Uterus (tissue), 4 donors: ENCODE measurements around the gene EPHA4. TPM values are rescaled to one million over a fixed set of nuclear protein-coding genes. Genes with fewer than 3 reads are reported as not detected.

Experiments used
- DNase-seq, 2 donors: peaks; one replicate each; pipeline ENCODE4 v3.0.0-alpha.2; 2019 to 2020
- H3K27ac ChIP-seq, 2 donors: fragments of 200-600 bp; sonication (generic); 1 replicate in 1 of 2; 2 replicates in 1 of 2; pipeline ENCODE4 v1.5.1; 2016 to 2018
- H3K27me3 ChIP-seq, 2 donors: fragments of 200-600 bp; sonication (generic); one replicate each; pipeline ENCODE4 v1.5.1; 2018 to 2019; ENCODE audit warnings: control low read depth in 1 of 2
- H3K36me3 ChIP-seq, 2 donors: fragments of 200-600 bp; sonication (generic); one replicate each; pipeline ENCODE4 v1.5.1; 2019; ENCODE audit warnings: control low read depth in 1 of 2
- H3K4me1 ChIP-seq, 2 donors: fragments of 200-600 bp; sonication (generic); one replicate each; pipeline ENCODE4 v1.5.1; 2018 to 2019; ENCODE audit warnings: control low read depth in 1 of 2
- H3K4me3 ChIP-seq, 2 donors: fragments of 200-600 bp; sonication (generic); 1 replicate in 1 of 2; 2 replicates in 1 of 2; pipeline ENCODE4 v1.5.1; 2018 to 2019; ENCODE audit warnings: mild to moderate bottlenecking in 1 of 2
- H3K9me3 ChIP-seq, 2 donors: fragments of 200-600 bp; sonication (generic); one replicate each; pipeline ENCODE4 v1.5.1; 2019; ENCODE audit warnings: control low read depth in 1 of 2
- POLR2A ChIP-seq, 2 donors: fragments of 450-650 bp; IDR thresholded peaks; one replicate each; pipeline ENCODE4 v1.6.1; 2016; ENCODE audit warnings: antibody characterized with exemption in 2 of 2, mild to moderate bottlenecking in 1 of 2, moderate library complexity in 1 of 2
- intact Hi-C: fragments of 100-400 bp; cut with DNase I; formaldehyde crosslinking; loops from one replicate; pipeline ENCODE4 v1.15.1; 2023; ENCODE audit warnings: low total_unique reads
- total RNA-seq, 4 donors: library from RNA; depleted of rRNA in 3 of 4; stranded (reverse); fragments of >200 nt in 3 of 4; gene quantifications; one replicate each; pipeline versions ENCODE4 v1.1.0 to v1.2.4, GENCODE V29; 2014 to 2023
- TF ChIP-seq, protein P1 (sequence below), 4 experiments: fragments of 200-600 bp in 2 of 4; fragments of 450-650 bp in 2 of 4; sonication (generic) in 2 of 4; IDR thresholded peaks; one replicate each; pipeline ENCODE4 v1.5.1; 2016 to 2019; ENCODE audit warnings: antibody characterized with exemption in 4 of 4, mild to moderate bottlenecking in 2 of 4, moderate library complexity in 1 of 4
- donor health status: DM: yes; HTN: yes; CAD: no.

EPHA4 gene
- total RNA-seq, 4 donors from 2014 or later, result 45.6 to 84.7 (median 66.8) TPM

DNA sequence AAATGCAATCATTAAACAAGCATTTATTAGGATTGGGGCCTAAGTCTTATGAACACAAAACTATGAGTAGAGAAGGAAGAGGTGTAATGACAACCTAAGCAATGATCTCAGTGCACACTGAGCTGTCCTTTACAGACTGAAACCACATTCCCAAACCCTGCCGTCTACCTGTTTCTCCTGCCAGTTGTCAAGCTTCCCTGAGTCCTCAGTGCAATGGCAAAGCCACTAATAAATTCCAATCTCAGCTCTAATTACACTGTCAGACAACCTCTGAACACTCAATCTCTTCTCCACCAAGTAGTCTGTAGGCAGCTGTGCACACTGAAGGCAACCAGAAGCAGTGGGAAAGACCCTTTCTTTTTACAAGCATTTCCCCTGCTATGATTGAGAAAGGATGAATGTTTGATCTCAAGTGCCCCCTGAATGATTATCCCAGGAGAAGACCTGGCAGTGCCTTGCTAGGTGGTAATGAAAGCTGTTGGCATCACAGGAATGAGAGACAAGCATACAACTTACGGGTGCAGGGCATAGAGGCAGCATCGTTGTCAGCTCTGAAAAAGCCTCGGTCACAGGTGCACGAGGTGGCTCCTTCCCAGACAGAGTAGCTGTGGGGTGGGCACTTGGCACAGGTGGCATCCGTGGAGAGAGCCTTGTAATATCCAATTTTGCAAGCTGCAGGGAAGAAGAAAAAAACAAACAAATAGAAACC, 71.4 kb downstream of the EPHA4 start:
- no peaks in the 10 kb centered on the region for H3K27me3 ChIP-seq
- H3K27ac ChIP-seq, result no peak overlapping the region
- H3K4me1 ChIP-seq, result no peaks in the 10 kb centered on the region
- intact Hi-C loops, result no loop called here
- H3K36me3 ChIP-seq, result no peaks in the 10 kb centered on the region
- TF ChIP-seq, protein P1, sequence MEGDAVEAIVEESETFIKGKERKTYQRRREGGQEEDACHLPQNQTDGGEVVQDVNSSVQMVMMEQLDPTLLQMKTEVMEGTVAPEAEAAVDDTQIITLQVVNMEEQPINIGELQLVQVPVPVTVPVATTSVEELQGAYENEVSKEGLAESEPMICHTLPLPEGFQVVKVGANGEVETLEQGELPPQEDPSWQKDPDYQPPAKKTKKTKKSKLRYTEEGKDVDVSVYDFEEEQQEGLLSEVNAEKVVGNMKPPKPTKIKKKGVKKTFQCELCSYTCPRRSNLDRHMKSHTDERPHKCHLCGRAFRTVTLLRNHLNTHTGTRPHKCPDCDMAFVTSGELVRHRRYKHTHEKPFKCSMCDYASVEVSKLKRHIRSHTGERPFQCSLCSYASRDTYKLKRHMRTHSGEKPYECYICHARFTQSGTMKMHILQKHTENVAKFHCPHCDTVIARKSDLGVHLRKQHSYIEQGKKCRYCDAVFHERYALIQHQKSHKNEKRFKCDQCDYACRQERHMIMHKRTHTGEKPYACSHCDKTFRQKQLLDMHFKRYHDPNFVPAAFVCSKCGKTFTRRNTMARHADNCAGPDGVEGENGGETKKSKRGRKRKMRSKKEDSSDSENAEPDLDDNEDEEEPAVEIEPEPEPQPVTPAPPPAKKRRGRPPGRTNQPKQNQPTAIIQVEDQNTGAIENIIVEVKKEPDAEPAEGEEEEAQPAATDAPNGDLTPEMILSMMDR (IDR thresholded peaks at IDR 0.05), result no peak
- TF ChIP-seq POLR2A (IDR thresholded peaks at IDR 0.05), result no peak
- H3K9me3 ChIP-seq, result no peaks in the 10 kb centered on the region
- no peak overlapping the region for H3K4me3 ChIP-seq
- DNase-seq, result no peak

DNA sequence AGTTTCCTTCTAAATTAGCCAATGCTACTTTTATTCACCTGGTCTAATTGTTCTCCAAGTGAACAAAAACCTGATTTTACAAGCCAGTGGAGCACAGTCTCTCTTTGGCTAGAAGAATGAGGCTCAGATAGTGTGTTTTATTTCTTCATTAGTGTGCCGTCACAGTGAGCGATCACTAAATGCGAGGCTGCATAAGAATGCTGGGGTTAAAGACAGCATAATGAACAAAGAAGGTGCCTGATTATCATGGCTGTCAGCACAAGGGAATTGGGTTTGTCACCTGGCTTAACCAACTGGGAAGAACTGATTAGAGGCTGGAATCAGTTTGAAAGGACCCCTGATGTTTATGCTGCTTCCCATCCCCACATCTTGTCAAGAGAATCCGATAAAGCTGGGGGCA, 76.4 kb downstream of the EPHA4 start:
- intact Hi-C loops, result no loop called here
- Histone ChIP-seq H3K4me3 (no peak overlapping the region), H3K9me3 (no peaks in the 10 kb centered on the region), H3K27me3 (no peaks in the 10 kb centered on the region), H3K4me1 (no peaks in the 10 kb centered on the region), H3K36me3 (no peaks in the 10 kb centered on the region), H3K27ac (no peak overlapping the region)
- DNase-seq, result no peak
- TF ChIP-seq, protein P1 (IDR thresholded peaks at IDR 0.05), result no peak
- no peak for TF ChIP-seq POLR2A (IDR thresholded peaks at IDR 0.05)

DNA sequence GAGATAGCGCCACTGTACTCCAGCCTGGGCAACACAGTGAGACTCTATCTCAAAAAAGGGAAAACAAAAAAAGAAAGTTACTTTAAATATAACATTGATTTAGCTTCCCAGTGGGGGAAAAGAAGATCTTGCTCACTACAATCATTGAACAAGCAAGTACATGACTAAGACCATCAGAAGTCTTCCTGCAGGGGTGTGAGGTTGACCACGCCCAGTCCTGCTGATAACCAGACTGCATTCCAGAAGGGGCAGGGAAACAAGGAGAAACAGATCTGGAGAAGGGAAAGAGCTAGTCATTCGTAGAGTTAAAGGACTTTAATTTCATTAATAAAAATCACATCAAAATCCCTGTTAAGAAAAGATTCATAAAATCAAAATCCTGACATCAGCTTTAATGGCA, 77.5 kb downstream of the EPHA4 start:
- intact Hi-C loops, result no loop called here
- no peaks in the 10 kb centered on the region for H3K27me3 ChIP-seq
- no peaks in the 10 kb centered on the region for H3K4me1 ChIP-seq
- TF ChIP-seq, protein P1 (IDR thresholded peaks at IDR 0.05), result no peak
- no peak for TF ChIP-seq POLR2A (IDR thresholded peaks at IDR 0.05)
- H3K4me3 ChIP-seq, result no peak overlapping the region
- no peaks in the 10 kb centered on the region for H3K36me3 ChIP-seq
- DNase-seq, result no peak
- no peak overlapping the region for H3K27ac ChIP-seq
- no peaks in the 10 kb centered on the region for H3K9me3 ChIP-seq

DNA sequence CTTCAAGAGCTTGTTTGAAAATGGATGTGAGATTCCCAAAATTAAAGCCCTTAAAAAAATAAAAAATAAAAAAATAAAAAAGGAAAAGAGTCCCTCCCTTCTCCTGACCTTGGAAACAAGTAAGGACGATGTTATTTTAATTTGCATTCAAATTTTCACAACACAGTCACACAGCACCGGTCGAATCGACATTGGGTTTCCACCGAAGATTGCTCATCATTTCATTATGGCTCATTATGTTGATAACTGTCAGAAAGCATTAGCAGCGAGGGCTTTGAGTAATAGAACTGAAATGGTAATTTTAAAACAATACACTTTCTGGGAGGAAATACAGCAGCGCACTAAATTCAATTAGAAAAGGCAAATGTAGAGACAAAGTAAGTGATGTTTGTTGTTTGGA, 78.7 kb downstream of the EPHA4 start:
- TF ChIP-seq, protein P1 (IDR thresholded peaks at IDR 0.05), result no peak
- TF ChIP-seq POLR2A (IDR thresholded peaks at IDR 0.05), result no peak
- DNase-seq, result no peak
- no peaks in the 10 kb centered on the region for H3K9me3 ChIP-seq
- no peaks in the 10 kb centered on the region for H3K27me3 ChIP-seq
- intact Hi-C loops, result no loop called here
- no peaks in the 10 kb centered on the region for H3K4me1 ChIP-seq
- no peak overlapping the region for H3K27ac ChIP-seq
- H3K4me3 ChIP-seq, result no peak overlapping the region
- H3K36me3 ChIP-seq, result no peaks in the 10 kb centered on the region

DNA sequence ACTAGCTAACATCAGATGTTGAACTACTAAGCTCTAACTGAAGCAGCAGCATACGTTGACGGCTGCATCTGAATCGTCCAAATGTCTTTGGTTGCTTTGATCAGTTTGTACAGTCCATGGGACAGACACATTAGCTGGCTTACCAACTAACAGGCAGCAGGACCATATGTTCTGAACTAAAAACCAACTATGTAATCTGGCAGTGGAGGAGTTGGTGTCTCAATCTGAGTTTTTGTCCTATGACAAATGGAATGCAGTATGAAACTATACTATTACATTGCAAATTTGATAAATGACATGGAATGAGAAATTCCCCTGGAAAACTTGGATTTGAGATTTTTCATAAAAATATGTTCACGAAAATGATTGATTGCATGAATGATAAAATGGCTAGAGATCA, 79.5 kb downstream of the EPHA4 start:
- H3K36me3 ChIP-seq, result no peaks in the 10 kb centered on the region
- intact Hi-C loops, result no loop called here
- H3K4me1 ChIP-seq, result no peaks in the 10 kb centered on the region
- no peak for DNase-seq
- no peak overlapping the region for H3K4me3 ChIP-seq
- H3K27me3 ChIP-seq, result no peaks in the 10 kb centered on the region
- H3K9me3 ChIP-seq, result no peaks in the 10 kb centered on the region
- TF ChIP-seq POLR2A (IDR thresholded peaks at IDR 0.05), result no peak
- no peak overlapping the region for H3K27ac ChIP-seq
